Neural progenitor cell (in vitro differentiated cells): ENCODE data around the gene RTKN2. TPM values are rescaled to one million over a fixed set of nuclear protein-coding genes. Genes with fewer than 3 reads are reported as not detected.
A peak's percentile ranks its signal among the peaks of the same experiment; 100 is the strongest.
"Not testable (repeated sequence)": the region's sequence is repeated elsewhere in the genome, so short reads cannot be mapped to it uniquely, and the experiment has no call there.

Source experiments
- DNase-seq: peaks from one replicate; pipeline ENCODE4 v3.0.0-alpha.2; 2016; ENCODE audit warnings: low spot score
- H2AFZ ChIP-seq: fragments of 200-600 bp; sonication (generic); replicated peaks from 2 replicates; pipeline ENCODE4 v1.6.1; 2016; ENCODE audit warnings: antibody characterized with exemption
- H3F3A ChIP-seq: fragments of 200-600 bp; sonication (generic); 2 replicates; pipeline ENCODE4 v1.6.1; 2016; ENCODE audit warnings: antibody characterized with exemption, low read depth
- H3K27ac ChIP-seq: fragments of 200-600 bp; sonication (generic); 2 replicates; pipeline ENCODE4 v1.5.1; 2016; ENCODE audit warnings: mild to moderate bottlenecking
- H3K27me3 ChIP-seq: fragments of 200-600 bp; sonication (generic); 2 replicates; pipeline ENCODE4 v1.6.1; 2016; ENCODE audit warnings: mild to moderate bottlenecking, moderate library complexity
- H3K36me3 ChIP-seq: fragments of 200-600 bp; sonication (generic); 2 replicates; pipeline ENCODE4 v1.5.1; 2016
- H3K4me1 ChIP-seq: fragments of 200-600 bp; sonication (generic); 2 replicates; pipeline ENCODE4 v1.6.1; 2016; ENCODE audit warnings: mixed run types
- H3K4me2 ChIP-seq: fragments of 200-600 bp; sonication (generic); 2 replicates; pipeline ENCODE4 v1.6.1; 2016
- H3K4me3 ChIP-seq: fragments of 200-600 bp; sonication (generic); 2 replicates; pipeline ENCODE4 v1.5.1; 2016
- H3K79me2 ChIP-seq: fragments of 200-600 bp; sonication (generic); 2 replicates; pipeline ENCODE4 v1.6.1; 2016; ENCODE audit warnings: low read depth
- H3K9ac ChIP-seq: fragments of 200-600 bp; sonication (generic); 2 replicates; pipeline ENCODE4 v1.6.1; 2016
- H3K9me3 ChIP-seq: fragments of 200-600 bp; sonication (generic); 2 replicates; pipeline ENCODE4 v1.5.1; 2016; ENCODE audit warnings: low read depth
- H4K20me1 ChIP-seq: fragments of 200-600 bp; sonication (generic); 2 replicates; pipeline ENCODE4 v1.6.1; 2016; ENCODE audit warnings: low read depth
- H3K27ac Mint-ChIP-seq: 3 replicates; pipeline ENCODE4 v1.8.0; 2021; ENCODE audit warnings: mixed read lengths
- H3K27me3 Mint-ChIP-seq: 2 replicates; pipeline ENCODE4 v1.8.0; 2022; ENCODE audit warnings: low read depth, mild to moderate bottlenecking, inconsistent platforms, moderate library complexity, mixed read lengths; ENCODE audit not compliant: insufficient read depth
- H3K36me3 Mint-ChIP-seq: 3 replicates; pipeline ENCODE4 v1.8.0; 2021; ENCODE audit warnings: mixed read lengths
- H3K4me1 Mint-ChIP-seq: 3 replicates; pipeline ENCODE4 v1.8.0; 2021; ENCODE audit warnings: mixed read lengths
- H3K4me3 Mint-ChIP-seq: 3 replicates; pipeline ENCODE4 v1.8.0; 2021; ENCODE audit warnings: mild to moderate bottlenecking, moderate library complexity, mixed read lengths
- H3K9me3 Mint-ChIP-seq: 3 replicates; pipeline ENCODE4 v1.8.0; 2020; ENCODE audit warnings: mixed read lengths
- CTCF ChIP-seq: fragments of 200-600 bp; sonication (generic); IDR thresholded peaks from 2 replicates; pipeline ENCODE4 v1.5.1; 2017; ENCODE audit warnings: antibody characterized with exemption, mild to moderate bottlenecking
- EZH2 ChIP-seq: fragments of 200-600 bp; sonication (generic); IDR thresholded peaks from 2 replicates; pipeline ENCODE4 v1.6.1; 2017; ENCODE audit warnings: antibody characterized with exemption, mild to moderate bottlenecking, moderate library complexity
- EZH2phosphoT487 ChIP-seq: fragments of 200-600 bp; sonication (generic); IDR thresholded peaks from 2 replicates; pipeline ENCODE4 v1.6.1; 2017; ENCODE audit warnings: antibody characterized with exemption
- total RNA-seq: library from RNA; depleted of rRNA; stranded (reverse); fragments of >200 nt; gene quantifications from 2 replicates; pipeline ENCODE4 v1.2.3, GENCODE V29; 2015; ENCODE audit warnings: low replicate concordance

RTKN2 gene
- total RNA-seq, 1 donor from 2014 or later = 65.9 TPM

- not testable (repeated sequence) for H3K9me3 Mint-ChIP-seq
Observed at GRCh38 chr10:62280392-62280791, 11.7 kb upstream of the RTKN2 start.

GRCh38 chr10:62278441-62278910, 9.8 kb upstream of the RTKN2 start:
- Histone ChIP-seq H3K27me3 (no peaks in the 10 kb centered on the region), H3K9ac (no peak overlapping the region), H3K4me1 (no peaks in the 10 kb centered on the region), H3K9me3 (no peaks in the 10 kb centered on the region), H3K4me3 (no peak overlapping the region), H3K27ac (no peak overlapping the region), H3F3A (no peaks in the 10 kb centered on the region), H3K36me3 (no peaks in the 10 kb centered on the region), H2AFZ (no peak overlapping the region), H4K20me1 (no peaks in the 10 kb centered on the region), H3K4me2 (no peak overlapping the region), H3K79me2 (no peaks in the 10 kb centered on the region)
- TF ChIP-seq EZH2phosphoT487 (no peak), EZH2 (no peak), CTCF (no peak)
- no peaks in the 10 kb centered on the region for H3K27me3 Mint-ChIP-seq
- H3K27ac Mint-ChIP-seq = no peak overlapping the region
- no peaks in the 10 kb centered on the region for H3K4me1 Mint-ChIP-seq
- H3K4me3 Mint-ChIP-seq = no peak overlapping the region
- no peaks in the 10 kb centered on the region for H3K9me3 Mint-ChIP-seq
- no peaks in the 10 kb centered on the region for H3K36me3 Mint-ChIP-seq
- DNase-seq = no peak

More at GRCh38 chr10:62280392-62280791, 11.7 kb upstream of the RTKN2 start:
- DNase-seq, H3K27ac Mint-ChIP-seq, H3K27me3 ChIP-seq, H3K4me1 ChIP-seq, H3K36me3 ChIP-seq, H3K79me2 ChIP-seq, H3K4me3 Mint-ChIP-seq, H3K9me3 ChIP-seq, H3K27me3 Mint-ChIP-seq, H3K36me3 Mint-ChIP-seq, H3K27ac ChIP-seq, H2AFZ ChIP-seq, H4K20me1 ChIP-seq, H3K4me2 ChIP-seq, H3K4me3 ChIP-seq, H3K9ac ChIP-seq, H3F3A ChIP-seq, H3K4me1 Mint-ChIP-seq: not testable (repeated sequence)

- H3K4me3 Mint-ChIP-seq = no peak overlapping the region
- Histone ChIP-seq H3K27ac (no peak overlapping the region), H4K20me1 (no peaks in the 10 kb centered on the region), H3K4me1 (no peaks in the 10 kb centered on the region), H3K4me2 (no peak overlapping the region), H3K4me3 (no peak overlapping the region), H2AFZ (no peak overlapping the region), H3F3A (no peaks in the 10 kb centered on the region), H3K9ac (no peak overlapping the region), H3K9me3 (no peaks in the 10 kb centered on the region), H3K27me3 (no peaks in the 10 kb centered on the region), H3K79me2 (no peaks in the 10 kb centered on the region), H3K36me3 (no peaks in the 10 kb centered on the region)
- TF ChIP-seq EZH2phosphoT487 (no peak), EZH2 (no peak), CTCF (no peak)
- H3K36me3 Mint-ChIP-seq = no peaks in the 10 kb centered on the region
- no peak overlapping the region for H3K27ac Mint-ChIP-seq
- H3K27me3 Mint-ChIP-seq = no peaks in the 10 kb centered on the region
- DNase-seq = no peak
- H3K9me3 Mint-ChIP-seq = no peaks in the 10 kb centered on the region
- no peaks in the 10 kb centered on the region for H3K4me1 Mint-ChIP-seq
Observed at GRCh38 chr10:62277971-62278370, 9.3 kb upstream of the RTKN2 start.

GRCh38 chr10:62270020-62270419, 1.4 kb upstream of the RTKN2 start:
- Histone ChIP-seq H2AFZ (no peak overlapping the region), H3K27me3 (peaks cover 24% of the 10 kb centered on the region), H3K79me2 (peaks cover 32% of the 10 kb centered on the region), H3K36me3 (no peaks in the 10 kb centered on the region), H3K4me3 (no peak overlapping the region), H4K20me1 (peaks cover 24% of the 10 kb centered on the region), H3F3A (peaks cover 17% of the 10 kb centered on the region), H3K9me3 (no peaks in the 10 kb centered on the region), H3K4me1 (peaks cover 25% of the 10 kb centered on the region), H3K27ac (no peak overlapping the region), H3K9ac (no peak overlapping the region), H3K4me2 (no peak overlapping the region)
- no peak for TF ChIP-seq CTCF
- TF ChIP-seq EZH2 = no peak
- no peaks in the 10 kb centered on the region for H3K36me3 Mint-ChIP-seq
- H3K4me1 Mint-ChIP-seq = peaks cover 24% of the 10 kb centered on the region
- no peak overlapping the region for H3K27ac Mint-ChIP-seq
- no peaks in the 10 kb centered on the region for H3K9me3 Mint-ChIP-seq
- peak overlapping the region; percentile 14 for H3K4me3 Mint-ChIP-seq
- no peak for DNase-seq
- H3K27me3 Mint-ChIP-seq = no peaks in the 10 kb centered on the region
